GM12874 (cell line): ENCODE data around the gene KAZN.

ENCODE experiments used
- CTCF ChIP-seq: IDR thresholded peaks from 2 replicates; pipeline ENCODE4 v1.5.1; 2011; ENCODE audit warnings: low read depth, mild to moderate bottlenecking, control low read depth, low read length, moderate library complexity; ENCODE audit not compliant: insufficient read depth

The KAZN gene

GRCh38 chr1:15051882-15052528 is 453.5 kb downstream of the KAZN start:
- no peak for TF ChIP-seq CTCF

GRCh38 chr1:15053153-15053552 is 454.7 kb downstream of the KAZN start:
- no peak for TF ChIP-seq CTCF

- TF ChIP-seq CTCF: no peak
Observed at GRCh38 chr1:15055736-15056415, 457.4 kb downstream of the KAZN start.

GRCh38 chr1:15056515-15057285 is 458.2 kb downstream of the KAZN start:
- TF ChIP-seq CTCF: no peak

GRCh38 chr1:15057834-15058233 is 459.3 kb downstream of the KAZN start:
- TF ChIP-seq CTCF: no peak

GRCh38 chr1:15058261-15058660 is 459.8 kb downstream of the KAZN start:
- no peak for TF ChIP-seq CTCF

GRCh38 chr1:15060104-15060503 is 461.6 kb downstream of the KAZN start:
- no peak for TF ChIP-seq CTCF
